ENCODE results near the gene ZNF778.
"Not testable (repeated sequence)": the region's sequence is repeated elsewhere in the genome, so short reads cannot be mapped to it uniquely, and the experiment has no call there.

Gene ZNF778

DNA sequence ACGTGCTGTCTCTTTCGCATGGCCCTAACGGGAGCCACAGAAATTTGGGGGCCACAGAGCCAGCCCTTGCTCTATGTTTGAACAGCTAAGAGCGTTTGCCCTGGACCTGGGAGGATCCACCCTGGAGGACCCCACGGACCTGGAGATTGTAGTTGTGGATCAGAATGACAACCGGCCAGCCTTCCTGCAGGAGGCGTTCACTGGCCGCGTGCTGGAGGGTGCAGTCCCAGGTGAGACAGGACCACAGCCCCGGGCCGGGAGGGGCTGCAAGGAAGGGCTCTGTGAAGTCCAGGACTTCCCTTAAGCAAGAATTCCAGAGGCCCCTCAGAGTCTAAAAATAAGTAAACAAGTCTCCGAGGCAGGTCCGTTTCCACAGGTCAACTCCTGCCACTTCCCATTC lies 34.0 kb upstream of the ZNF778 start:
- DNase-seq: no peak

DNA sequence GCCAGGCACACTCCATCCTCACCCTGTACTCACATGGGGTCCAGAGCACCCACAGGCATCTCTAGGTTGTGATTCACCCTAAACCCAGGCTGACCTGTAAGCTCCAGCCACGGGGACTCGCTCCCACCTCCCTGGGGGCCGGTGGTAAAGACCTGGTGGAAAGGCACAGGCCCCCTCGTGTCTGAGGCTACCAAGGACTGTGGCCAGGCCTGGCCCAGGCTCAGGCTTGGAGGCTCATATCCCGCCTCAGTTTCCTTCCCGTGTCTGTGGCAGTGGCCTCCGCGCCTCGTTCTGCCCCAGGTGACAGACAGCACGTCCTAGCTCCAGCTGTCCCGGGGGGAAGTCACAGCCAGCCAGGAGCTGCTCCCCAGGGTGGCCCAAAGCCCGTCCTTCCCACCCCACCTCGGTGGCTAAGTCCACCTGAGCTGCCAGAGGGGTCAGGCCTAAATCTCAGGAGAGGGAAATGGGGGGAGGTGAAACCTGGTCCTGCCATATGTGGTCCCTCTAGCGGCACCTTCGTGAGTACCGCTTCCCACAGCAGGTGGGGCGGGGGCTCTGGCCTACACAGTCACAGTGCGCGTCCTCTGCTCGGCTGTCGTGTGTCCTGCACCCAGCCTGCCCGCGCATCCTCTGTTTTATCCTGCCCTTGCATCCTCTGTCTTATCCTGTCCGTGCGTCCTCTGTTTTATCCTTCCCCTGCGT lies 33.4 kb upstream of the ZNF778 start:
- DNase-seq: no peak

DNA sequence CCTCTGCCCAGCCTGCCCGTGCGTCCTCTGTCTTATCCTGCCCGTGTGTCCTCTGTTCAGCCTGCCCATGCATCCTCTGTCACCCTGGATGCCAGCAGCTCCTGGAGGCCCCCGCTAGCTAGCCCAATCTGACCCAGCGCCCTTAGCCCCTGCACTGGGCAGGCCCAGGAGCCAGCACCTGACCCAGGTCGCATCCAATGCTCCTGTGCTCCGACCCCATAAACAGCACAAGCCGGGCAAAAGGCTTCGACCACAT lies 32.9 kb upstream of the ZNF778 start:
- DNase-seq: no peak

DNA sequence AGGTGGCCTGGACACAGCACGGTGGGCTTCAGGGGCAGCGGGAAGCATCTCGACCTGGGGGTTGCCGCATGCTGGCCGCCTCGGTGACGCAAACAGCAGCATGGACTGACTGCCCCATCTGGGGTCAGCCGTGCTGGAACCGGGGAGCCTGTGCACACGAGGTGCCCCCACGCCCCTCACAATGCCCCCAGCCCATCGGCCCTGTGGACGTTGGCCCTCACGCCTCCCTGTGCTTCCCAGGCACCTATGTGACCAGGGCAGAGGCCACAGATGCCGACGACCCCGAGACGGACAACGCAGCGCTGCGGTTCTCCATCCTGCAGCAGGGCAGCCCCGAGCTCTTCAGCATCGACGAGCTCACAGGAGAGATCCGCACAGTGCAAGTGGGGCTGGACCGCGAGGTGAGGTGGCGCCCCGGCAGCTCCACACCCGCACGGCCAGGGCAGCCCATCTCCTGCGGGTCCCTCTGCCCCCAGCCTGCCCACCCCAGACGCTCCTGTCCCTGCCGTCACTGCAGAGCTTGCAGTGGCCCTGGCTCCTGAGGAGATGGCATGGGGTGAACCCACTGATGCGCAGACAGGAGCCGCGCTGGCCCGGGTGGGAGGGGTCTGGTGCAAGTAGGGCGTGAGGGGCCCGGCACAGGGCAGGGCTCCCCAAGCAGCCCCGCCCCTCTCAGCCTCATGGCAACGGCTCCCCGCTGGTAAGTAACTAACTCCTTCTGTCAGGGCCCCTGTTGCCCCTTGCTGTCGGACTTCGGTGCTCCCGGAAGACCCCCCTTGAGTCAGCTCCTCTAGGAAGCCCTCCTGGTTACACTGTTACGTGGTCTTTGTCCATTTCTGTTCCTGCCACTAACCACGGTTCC lies 32.3 kb upstream of the ZNF778 start:
- no peak for DNase-seq

DNA sequence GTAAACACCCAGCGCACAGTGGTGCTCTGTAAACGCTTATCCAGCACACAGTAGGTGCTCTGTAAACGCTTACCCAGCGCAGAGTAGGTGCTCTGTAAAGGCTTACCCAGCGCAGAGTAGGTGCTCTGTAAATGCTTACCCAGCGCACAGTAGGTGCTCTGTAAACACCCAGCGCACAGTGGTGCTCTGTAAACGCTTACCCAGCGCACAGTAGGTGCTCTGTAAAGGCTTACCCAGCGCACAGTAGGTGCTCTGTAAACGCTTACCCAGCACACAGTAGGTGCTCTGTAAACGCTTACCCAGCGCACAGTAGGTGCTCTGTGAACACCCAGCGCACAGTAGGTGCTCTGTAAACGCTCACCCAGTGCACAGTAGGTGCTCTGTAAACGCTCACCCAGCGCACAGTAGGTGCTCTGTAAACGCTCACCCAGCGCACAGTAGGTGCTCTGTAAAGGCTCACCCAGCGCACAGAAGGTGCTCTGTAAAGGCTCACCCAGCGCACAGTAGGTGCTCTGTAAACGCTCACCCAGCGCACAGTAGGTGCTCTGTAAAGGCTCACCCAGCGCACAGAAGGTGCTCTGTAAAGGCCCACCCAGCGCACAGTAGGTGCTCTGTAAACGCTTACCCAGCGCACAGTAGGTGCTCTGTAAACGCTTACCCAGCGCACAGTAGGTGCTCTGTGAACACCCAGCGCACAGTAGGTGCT lies 31.5 kb upstream of the ZNF778 start:
- DNase-seq: not testable (repeated sequence)

DNA sequence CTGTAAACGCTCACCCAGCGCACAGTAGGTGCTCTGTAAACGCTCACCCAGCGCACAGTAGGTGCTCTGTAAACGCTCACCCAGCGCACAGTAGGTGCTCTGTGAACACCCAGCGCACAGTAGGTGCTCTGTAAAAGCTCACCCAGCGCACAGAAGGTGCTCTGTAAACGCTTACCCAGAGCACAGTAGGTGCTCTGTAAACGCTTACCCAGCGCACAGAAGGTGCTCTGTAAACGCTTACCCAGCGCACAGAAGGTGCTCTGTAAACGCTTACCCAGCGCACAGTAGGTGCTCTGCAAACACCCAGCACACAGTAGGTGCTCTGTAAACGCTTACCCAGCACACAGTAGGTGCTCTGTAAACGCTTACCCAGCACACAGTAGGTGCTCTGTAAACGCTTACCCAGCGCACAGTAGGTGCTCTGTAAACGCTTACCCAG lies 30.9 kb upstream of the ZNF778 start:
- DNase-seq: not testable (repeated sequence)

DNA sequence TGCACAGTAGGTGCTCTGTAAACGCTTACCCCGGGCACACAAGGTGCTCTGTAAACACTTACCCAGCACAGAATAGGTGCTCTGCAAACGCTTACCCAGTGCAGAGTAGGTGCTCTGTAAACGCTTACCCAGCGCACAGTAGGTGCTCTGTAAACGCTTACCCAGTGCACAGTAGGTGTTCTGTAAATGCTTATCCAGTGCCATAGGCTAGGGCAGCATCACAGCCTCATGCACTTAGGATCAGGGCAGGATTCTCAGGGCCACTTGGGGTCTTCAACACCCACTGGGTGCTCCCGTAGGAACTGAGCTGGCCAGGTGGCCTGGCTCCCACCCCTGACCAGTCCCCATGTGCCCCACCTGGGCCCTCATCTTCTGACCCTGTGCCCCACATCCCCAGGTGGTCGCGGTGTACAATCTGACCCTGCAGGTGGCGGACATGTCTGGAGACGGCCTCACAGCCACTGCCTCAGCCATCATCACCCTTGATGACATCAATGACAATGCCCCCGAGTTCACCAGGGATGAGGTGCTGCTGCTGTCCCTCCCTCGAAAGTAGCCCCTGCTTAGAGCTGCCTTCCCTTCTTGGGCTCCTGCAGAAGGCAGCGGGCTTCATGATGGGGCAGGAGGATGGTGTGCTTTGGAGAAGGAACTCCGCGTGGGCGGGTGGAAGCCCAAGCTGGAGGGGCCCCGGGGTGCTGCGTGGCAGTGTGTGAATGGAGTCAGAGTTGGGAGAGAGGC lies 30.3 kb upstream of the ZNF778 start:
- DNase-seq: no peak

DNA sequence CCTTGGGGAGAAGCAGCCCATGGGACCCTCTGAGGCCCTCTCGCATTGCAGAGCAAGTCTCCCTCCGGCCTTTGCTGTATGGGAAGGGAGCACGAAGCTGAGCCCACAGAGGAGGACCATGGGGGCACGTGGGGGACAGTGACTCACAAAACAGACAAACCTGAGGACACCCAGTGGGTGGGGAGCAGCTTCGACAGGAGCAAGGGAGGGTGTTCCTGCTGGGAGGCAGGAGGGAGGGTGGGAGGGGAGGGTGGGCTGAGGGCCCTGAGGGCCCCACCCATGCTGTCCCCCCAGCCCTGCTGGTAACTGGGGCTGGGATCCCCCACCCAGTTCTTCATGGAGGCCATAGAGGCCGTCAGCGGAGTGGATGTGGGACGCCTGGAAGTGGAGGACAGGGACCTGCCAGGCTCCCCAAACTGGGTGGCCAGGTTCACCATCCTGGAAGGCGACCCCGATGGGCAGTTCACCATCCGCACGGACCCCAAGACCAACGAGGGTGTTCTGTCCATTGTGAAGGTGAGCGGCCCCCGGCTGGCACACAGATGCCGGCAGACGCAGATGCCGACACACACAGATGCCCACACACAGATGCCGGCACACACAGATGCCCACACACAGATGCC lies 29.6 kb upstream of the ZNF778 start:
- no peak for DNase-seq

DNA sequence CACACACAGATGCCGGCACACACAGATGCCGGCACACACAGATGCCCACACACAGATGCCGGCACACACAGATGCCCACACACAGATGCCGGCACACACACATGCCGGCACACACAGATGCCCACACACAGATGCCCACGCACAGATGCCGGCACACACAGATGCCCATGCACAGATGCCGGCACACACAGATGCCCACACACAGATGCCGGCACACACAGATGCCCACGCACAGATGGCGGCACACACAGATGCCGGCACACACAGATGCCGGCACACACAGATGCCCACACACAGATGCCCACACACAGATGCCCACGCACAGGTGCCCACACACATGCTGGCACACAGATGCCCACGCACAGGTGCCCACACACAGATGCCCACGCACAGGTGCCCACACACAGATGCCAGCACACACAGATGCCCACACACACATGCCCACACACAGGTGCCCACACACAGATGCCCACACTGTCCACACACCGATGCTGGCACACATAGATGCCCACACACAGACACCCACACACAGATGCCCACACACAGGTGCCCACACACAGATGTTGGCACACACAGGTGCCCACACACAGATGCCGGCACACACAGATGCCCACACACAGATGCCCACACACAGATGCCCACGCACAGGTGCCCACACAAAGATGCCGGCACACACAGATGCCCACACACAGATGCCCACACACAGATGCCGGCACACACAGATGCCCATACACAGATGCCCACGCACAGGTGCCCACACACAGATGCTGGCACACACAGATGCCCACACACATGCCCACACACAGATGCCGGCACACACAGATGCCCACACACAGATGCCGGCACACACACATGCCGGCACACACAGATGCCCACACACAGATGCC lies 28.8 kb upstream of the ZNF778 start:
- DNase-seq: not testable (repeated sequence)

DNA sequence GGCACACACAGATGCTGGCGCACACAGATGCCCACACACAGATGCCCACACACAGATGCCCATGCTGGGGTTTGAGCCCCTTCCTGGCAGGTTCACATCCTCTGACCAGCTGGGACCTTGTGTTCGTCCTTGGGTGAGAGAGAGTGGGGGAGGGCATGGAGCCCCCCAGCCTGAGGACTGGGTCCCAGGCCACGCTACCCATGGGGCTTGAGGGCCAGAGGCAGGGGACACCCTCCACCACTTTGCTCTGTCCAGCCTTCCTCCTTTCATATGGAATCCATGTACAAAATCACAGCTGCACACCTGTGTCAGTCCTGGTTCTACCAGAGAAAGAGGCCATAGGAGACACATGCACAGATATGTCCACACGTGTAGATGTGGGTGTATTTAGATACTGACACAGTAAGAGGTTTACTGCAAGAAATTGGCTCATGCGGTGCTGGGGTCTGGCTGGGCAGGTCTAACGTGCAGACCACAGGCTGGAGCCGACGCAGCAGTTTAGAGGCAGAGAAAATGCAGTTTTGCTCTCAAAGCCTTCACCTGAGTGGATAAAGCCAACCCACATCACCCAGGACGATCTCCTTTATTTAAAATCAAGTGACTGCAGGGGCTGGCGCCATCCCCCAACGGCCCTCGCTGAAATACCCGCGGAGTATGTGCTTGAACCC lies 28.0 kb upstream of the ZNF778 start:
- DNase-seq: no peak

DNA sequence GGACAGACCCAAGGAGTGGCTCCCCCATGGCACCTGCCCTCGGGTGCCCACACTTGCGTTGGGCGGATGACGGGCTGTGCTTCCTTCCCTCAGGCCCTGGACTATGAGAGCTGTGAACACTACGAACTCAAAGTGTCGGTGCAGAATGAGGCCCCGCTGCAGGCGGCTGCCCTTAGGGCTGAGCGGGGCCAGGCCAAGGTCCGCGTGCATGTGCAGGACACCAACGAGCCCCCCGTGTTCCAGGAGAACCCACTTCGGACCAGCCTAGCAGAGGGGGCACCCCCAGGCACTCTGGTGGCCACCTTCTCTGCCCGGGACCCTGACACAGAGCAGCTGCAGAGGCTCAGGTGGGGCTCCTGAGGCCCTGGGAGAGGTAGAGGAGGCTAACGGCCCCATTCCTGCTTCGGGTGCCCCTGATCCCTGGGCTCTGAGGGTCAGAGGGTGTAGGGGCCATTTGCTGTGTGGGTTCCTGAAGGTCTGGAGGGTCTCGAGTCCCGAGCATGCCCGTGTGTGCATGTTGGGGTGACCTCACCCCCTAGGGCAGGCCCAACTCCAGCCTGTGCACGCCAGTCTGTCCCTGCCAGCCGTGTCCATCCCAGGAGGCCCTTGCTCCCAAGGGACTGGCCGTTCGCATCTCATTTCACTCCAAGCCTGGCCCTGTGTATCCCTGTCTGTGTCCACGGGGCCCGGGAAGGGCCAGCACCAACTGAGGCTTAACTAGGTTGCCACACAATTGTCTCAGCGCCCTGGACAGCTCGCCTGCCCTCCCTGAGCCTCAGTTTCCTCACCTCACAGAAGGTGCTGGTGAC lies 27.1 kb upstream of the ZNF778 start:
- no peak for DNase-seq

DNA sequence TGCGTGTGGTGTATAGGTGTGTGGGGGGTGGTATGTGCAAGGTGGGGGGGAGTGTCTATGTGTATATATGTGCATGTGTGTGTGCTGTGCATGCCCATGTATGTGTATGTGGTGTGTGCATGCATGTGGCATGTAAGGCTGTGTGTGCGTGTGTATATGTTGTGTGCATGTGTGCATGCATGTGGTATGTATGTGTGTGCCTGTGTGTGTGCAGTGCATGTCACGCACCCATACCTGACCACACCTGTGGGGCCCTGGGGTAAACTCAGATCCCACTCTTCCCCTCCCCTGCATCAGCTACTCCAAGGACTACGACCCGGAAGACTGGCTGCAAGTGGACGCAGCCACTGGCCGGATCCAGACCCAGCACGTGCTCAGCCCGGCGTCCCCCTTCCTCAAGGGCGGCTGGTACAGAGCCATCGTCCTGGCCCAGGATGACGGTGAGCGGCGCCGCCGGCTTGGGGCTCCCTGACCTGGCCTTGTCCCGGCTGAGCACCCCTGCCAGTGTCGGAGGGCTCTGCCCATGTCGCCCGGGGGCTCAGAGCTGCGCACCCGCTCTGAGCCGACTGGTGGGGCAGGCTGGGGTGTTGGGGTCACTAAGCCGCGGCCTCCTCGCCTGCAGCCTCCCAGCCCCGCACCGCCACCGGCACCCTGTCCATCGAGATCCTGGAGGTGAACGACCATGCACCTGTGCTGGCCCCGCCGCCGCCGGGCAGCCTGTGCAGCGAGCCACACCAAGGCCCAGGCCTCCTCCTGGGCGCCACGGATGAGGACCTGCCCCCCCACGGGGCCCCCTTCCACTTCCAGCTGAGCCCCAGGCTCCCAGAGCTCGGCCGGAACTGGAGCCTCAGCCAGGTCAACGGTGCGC lies 26.2 kb upstream of the ZNF778 start:
- no peak for DNase-seq

DNA sequence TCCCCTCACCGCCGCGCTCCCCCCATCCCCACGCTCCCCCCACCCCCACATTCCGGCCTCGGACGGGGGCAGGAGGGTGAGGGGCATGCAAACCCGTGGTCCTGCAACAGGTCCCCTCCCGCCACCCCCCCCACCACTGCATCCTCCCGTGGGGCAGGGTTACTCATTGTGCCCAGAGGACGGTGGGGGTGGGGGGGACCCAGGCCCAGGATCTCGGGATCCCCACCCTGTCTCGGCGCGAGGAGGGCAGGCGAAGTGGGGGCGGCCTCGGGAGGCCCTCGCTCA lies 25.7 kb upstream of the ZNF778 start:
- no peak for DNase-seq

DNA sequence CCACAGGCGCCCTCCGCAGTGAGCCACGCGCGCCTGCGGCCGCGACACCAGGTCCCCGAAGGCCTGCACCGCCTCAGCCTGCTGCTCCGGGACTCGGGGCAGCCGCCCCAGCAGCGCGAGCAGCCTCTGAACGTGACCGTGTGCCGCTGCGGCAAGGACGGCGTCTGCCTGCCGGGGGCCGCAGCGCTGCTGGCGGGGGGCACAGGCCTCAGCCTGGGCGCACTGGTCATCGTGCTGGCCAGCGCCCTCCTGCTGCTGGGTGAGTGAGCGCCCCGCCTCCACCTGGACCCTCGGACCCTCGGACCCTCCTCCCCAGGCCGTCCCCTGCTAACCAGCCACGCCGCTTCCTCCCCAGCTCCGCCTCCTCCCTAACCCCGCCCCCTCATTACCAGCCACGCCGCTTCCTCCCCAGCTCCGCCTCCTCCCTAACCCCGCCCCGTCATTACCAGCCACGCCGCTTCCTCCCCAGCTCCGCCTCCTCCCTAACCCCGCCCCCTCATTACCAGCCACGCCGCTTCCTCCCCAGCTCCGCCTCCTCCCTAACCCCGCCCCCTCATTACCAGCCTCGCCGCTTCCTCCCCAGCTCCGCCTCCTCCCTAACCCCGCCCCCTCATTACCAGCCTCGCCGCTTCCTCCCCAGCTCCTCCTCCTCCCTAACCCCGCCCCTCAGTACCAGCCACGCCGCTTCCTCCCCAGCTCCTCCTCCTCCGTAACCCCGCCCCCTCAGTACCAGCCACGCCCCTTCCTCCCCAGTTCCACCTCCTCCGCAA lies 25.1 kb upstream of the ZNF778 start:
- DNase-seq: not testable (repeated sequence)

DNA sequence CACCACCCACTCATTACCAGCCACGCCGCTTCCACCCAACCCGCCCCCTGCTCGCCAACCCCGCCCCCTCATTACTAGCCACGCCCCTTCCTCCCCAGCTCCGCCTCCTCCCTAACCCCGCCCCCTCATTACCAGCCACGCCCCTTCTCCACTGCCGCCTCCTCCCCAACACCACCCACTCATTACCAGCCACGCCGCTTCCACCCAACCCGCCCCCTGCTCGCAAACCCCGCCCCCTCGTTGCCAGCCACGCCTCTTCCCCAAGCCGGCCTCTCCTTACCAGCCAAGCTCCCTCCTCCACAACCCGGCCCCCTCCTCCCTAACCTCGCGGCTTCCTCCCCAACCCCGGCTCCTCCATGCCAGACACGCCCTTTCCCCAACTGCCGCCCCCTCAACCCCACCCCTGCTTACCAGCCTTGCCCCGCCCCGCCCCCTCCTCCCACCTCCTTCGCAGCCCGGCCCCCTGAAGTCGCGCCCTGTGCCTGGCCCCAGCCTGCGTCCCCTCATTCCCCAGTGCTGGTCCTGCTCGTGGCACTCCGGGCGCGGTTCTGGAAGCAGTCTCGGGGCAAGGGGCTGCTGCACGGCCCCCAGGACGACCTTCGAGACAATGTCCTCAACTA lies 24.4 kb upstream of the ZNF778 start:
- no peak for DNase-seq

DNA sequence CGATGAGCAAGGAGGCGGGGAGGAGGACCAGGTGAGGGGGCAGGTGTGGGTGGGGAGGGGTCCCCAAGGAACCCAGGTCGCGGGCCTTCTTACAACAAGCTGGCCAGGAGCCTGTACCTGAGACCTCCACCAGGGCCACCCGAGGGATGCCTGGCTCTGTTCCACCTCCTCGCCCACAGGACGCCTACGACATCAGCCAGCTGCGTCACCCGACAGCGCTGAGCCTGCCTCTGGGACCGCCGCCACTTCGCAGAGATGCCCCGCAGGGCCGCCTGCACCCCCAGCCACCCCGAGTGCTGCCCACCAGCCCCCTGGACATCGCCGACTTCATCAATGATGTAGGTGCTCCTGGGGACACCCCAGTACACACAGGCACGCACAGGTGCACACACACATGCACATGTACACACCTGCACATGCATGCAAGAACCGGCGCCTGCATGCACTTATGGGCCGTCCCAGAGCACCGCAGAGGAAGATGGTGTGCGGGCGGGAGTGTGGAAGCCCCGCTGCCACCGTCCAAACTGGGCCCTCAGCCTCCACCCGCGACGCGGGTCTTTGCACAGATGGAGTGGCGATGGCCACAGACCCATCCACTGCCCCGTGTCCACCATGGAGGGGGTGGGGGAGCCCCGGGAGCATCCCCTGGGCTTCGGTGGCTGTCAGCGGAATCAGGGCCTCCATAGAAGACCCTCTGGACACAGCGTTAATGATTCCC lies 23.8 kb upstream of the ZNF778 start:
- no peak for DNase-seq
